Keratinocyte (primary cell): ENCODE measurements around the gene RARRES1.

Source experiments
- CTCF ChIP-seq, 3 experiments: IDR thresholded peaks in 1 of 3; conservative IDR thresholded peaks in 1 of 3; optimal IDR thresholded peaks in 1 of 3; 2 replicates in 2 of 3; 3 replicates in 1 of 3; pipeline versions ENCODE3 to v1.5.1; 2011; ENCODE audit warnings: low read length in 3 of 3, mild to moderate bottlenecking in 3 of 3, moderate library complexity in 2 of 3, control low read depth in 1 of 3, inconsistent platforms in 1 of 3; ENCODE audit not compliant: insufficient read depth in 2 of 3; ENCODE audit errors: extremely low read depth in 1 of 3
- EZH2 ChIP-seq: IDR thresholded peaks from one replicate; pipeline ENCODE4 v1.6.1; 2012; ENCODE audit warnings: inconsistent platforms, mild to moderate bottlenecking, low read length, moderate library complexity

GRCh38 chr3:158768361-158768787 is 36.1 kb upstream of the RARRES1 start:
- TF ChIP-seq CTCF (optimal IDR thresholded peaks at IDR 0.05 in 1 of 3, IDR thresholded peaks at IDR 0.05 in 1 of 3, conservative IDR thresholded peaks at IDR 0.05 in 1 of 3; ENCODE audit: extremely low read depth in 1 of 3, insufficient read depth in 2 of 3, low read length in 3 of 3) (no peak), EZH2 (no peak)
